WI38 (cell line): Measurements from ENCODE around the gene USB1.
A peak's percentile ranks its signal among the peaks of the same experiment; 100 is the strongest.

Experiments used
- H3K4me3 ChIP-seq: 2 replicates; pipeline ENCODE4 v1.5.1; 2011; ENCODE audit warnings: low read depth, mild to moderate bottlenecking, control low read depth, low read length
- CTCF ChIP-seq: IDR thresholded peaks from 2 replicates; pipeline ENCODE4 v1.5.1; 2012; ENCODE audit warnings: low read depth, mild to moderate bottlenecking, control low read depth, low read length

Gene USB1

GRCh38 chr16:58026139-58026704 is 25.0 kb downstream of the USB1 start:
- TF ChIP-seq CTCF: no peak
- H3K4me3 ChIP-seq: peak overlapping the region; percentile 58

GRCh38 chr16:58026705-58027160 is 25.5 kb downstream of the USB1 start:
- H3K4me3 ChIP-seq: no peak overlapping the region; the same call in 1 of the 2 replicates
- TF ChIP-seq CTCF: no peak

- no peak for TF ChIP-seq CTCF
- no peak overlapping the region for H3K4me3 ChIP-seq
These were observed 26.1 kb downstream of the USB1 start for GRCh38 chr16:58027161-58027915.

- H3K4me3 ChIP-seq: no peak overlapping the region
- TF ChIP-seq CTCF: no peak
These were observed 26.8 kb downstream of the USB1 start for GRCh38 chr16:58027916-58028455.

GRCh38 chr16:58028541-58029070 is 27.4 kb downstream of the USB1 start:
- H3K4me3 ChIP-seq: no peak overlapping the region
- no peak for TF ChIP-seq CTCF

- TF ChIP-seq CTCF: no peak
These were observed 28.2 kb downstream of the USB1 start for GRCh38 chr16:58029410-58029809.

GRCh38 chr16:58030136-58030840 is 29.1 kb downstream of the USB1 start:
- no peak overlapping the region for H3K4me3 ChIP-seq
- no peak for TF ChIP-seq CTCF

More at GRCh38 chr16:58029410-58029809, 28.2 kb downstream of the USB1 start:
- H3K4me3 ChIP-seq: no peak overlapping the region
